HepG2 (cell line): Measurements from ENCODE around the gene PHLDB1. TPM values are rescaled to one million over a fixed set of nuclear protein-coding genes. Genes with fewer than 3 reads are reported as not detected.
A peak's percentile ranks its signal among the peaks of the same experiment; 100 is the strongest.
"Not testable (repeated sequence)": the region's sequence is repeated elsewhere in the genome, so short reads cannot be mapped to it uniquely, and the experiment has no call there.

Source experiments
- ATAC-seq: fragments of 200-7000 bp; cut with Tn5 transposase; 3 replicates; pipeline ENCODE4 v1.9.1; 2020; ENCODE audit warnings: mild to moderate bottlenecking, moderate library complexity
- BruUV-seq: library from RNA; stranded (reverse); fragments of 400-500 nt; replicated peaks from 2 replicates; lab custom pipeline; 2021; lab: Mats Ljungman, UMichigan
- CTCF ChIA-PET: fragments of 300-600 bp; formaldehyde crosslinking; extraction: SDS; loops from one replicate; lab custom pipeline; 2021; ENCODE audit warnings: low total read pairs, inconsistent platforms, low intra/inter-chr PET ratio; lab: Yijun Ruan, JAX
- POLR2A ChIA-PET: fragments of 350-600 bp; sonication (Branson Sonifier 250); formaldehyde crosslinking; loops from one replicate; lab custom pipeline; 2020; ENCODE audit warnings: antibody characterized with exemption, inconsistent platforms; lab: Yijun Ruan, JAX
- DNase-seq: peaks from one replicate; pipeline ENCODE4 v3.0.0-alpha.2; 2015; ENCODE audit warnings: low spot score
- FAIRE-seq: peaks from 3 replicates; lab custom pipeline; 2011; peaks lifted over from hg19 to GRCh38; lab: Jason Lieb, UNC
- H2AFZ ChIP-seq: one replicate; pipeline ENCODE4 v1.6.1; 2011; ENCODE audit warnings: low read length, inconsistent platforms
- H3K27ac ChIP-seq: fragments of 300-600 bp; 3 replicates; pipeline ENCODE4 v1.8.0; 2011; ENCODE audit warnings: mixed run types, mild to moderate bottlenecking, mixed read lengths, low read length, inconsistent platforms; ENCODE audit not compliant: insufficient read depth; ENCODE audit errors: extremely low read length
- H3K27me3 ChIP-seq, 2 experiments: fragments of 200-600 bp in 1 of 2; 2 replicates in 1 of 2; 3 replicates in 1 of 2; pipeline versions ENCODE4 v1.6.0 to v1.8.0; 2011; ENCODE audit warnings: low read length in 2 of 2, mild to moderate bottlenecking in 2 of 2, moderate library complexity in 2 of 2, inconsistent platforms in 1 of 2; ENCODE audit not compliant: insufficient read depth in 2 of 2, control insufficient read depth in 1 of 2
- H3K36me3 ChIP-seq, 2 experiments: fragments of 200-600 bp in 1 of 2; replicated peaks in 1 of 2; 2 replicates in 1 of 2; 3 replicates in 1 of 2; pipeline versions ENCODE4 v1.5.1 to v1.8.0; 2011; ENCODE audit warnings: low read length in 2 of 2, inconsistent platforms in 1 of 2; ENCODE audit not compliant: insufficient read depth in 2 of 2, control insufficient read depth in 1 of 2
- H3K4me1 ChIP-seq: 2 replicates; pipeline ENCODE4 v1.5.1; 2012; ENCODE audit warnings: low read length, inconsistent platforms; ENCODE audit not compliant: insufficient read depth
- H3K4me2 ChIP-seq: 2 replicates; pipeline ENCODE4 v1.6.0; 2011; ENCODE audit warnings: low read depth, low read length, inconsistent platforms
- H3K4me3 ChIP-seq, 3 experiments: fragments of 200-600 bp in 1 of 3; sonication (generic), shearing (Covaris generic) in 1 of 3; replicated peaks in 1 of 3; 2 replicates each; pipeline ENCODE4 v1.5.1; 2011 to 2016; ENCODE audit warnings: low read length in 3 of 3, inconsistent platforms in 2 of 3, low read depth in 2 of 3, mild to moderate bottlenecking in 2 of 3, control low read depth in 1 of 3, mixed read lengths in 1 of 3; ENCODE audit not compliant: insufficient read depth in 1 of 3
- H3K79me2 ChIP-seq: one replicate; pipeline ENCODE4 v1.6.1; 2011; ENCODE audit warnings: low read length, inconsistent platforms; ENCODE audit not compliant: insufficient read depth
- H3K9ac ChIP-seq: 2 replicates; pipeline ENCODE4 v1.6.0; 2011; ENCODE audit warnings: mild to moderate bottlenecking, low read depth, low read length, inconsistent platforms; ENCODE audit not compliant: insufficient read depth
- H3K9me3 ChIP-seq: 2 replicates; pipeline ENCODE4 v1.5.1; 2012; ENCODE audit warnings: mild to moderate bottlenecking, low read length
- H4K20me1 ChIP-seq: 2 replicates; pipeline ENCODE4 v1.6.0; 2011; ENCODE audit warnings: inconsistent platforms, mild to moderate bottlenecking, low read length, moderate library complexity; ENCODE audit not compliant: insufficient read depth
- BCL6 ChIP-seq: IDR thresholded peaks from 2 replicates; pipeline ENCODE4 v1.6.1; 2016; ENCODE audit warnings: missing genetic modification reagents, missing compliant biosample characterization
- GFI1 ChIP-seq: sonication (generic); formaldehyde crosslinking; IDR thresholded peaks from 2 replicates; pipeline ENCODE4 v1.5.0; 2020; ENCODE audit warnings: missing genetic modification reagents, mild to moderate bottlenecking, borderline replicate concordance
- HMGXB4 ChIP-seq, 2 experiments: sonication (generic) in 1 of 2; formaldehyde crosslinking in 1 of 2; IDR thresholded peaks; 2 replicates each; pipeline versions ENCODE4 v1.4.0 to v1.6.1; 2018 to 2020; ENCODE audit warnings: missing genetic modification reagents in 2 of 2, borderline replicate concordance in 1 of 2, low read depth in 1 of 2, mild to moderate bottlenecking in 1 of 2, missing biosample characterization in 1 of 2
- MED1 ChIP-seq: sonication (generic); formaldehyde crosslinking; IDR thresholded peaks from 2 replicates; pipeline ENCODE4 v1.4.0; 2020; ENCODE audit warnings: missing genetic modification reagents
- POGZ ChIP-seq: sonication (generic); formaldehyde crosslinking; IDR thresholded peaks from 2 replicates; pipeline ENCODE4 v1.4.0; 2020; ENCODE audit warnings: mild to moderate bottlenecking, missing genetic modification reagents
- RAD21 ChIP-seq: fragments of 450-650 bp; formaldehyde crosslinking; IDR thresholded peaks from 2 replicates; pipeline ENCODE4 v1.5.0; 2020; ENCODE audit warnings: mild to moderate bottlenecking
- SALL1 ChIP-seq: sonication (generic); formaldehyde crosslinking; IDR thresholded peaks from 2 replicates; pipeline ENCODE4 v1.8.0; 2022; ENCODE audit warnings: mild to moderate bottlenecking, missing genetic modification reagents
- TEAD3 ChIP-seq: optimal IDR thresholded peaks from 2 replicates; pipeline ENCODE3; 2016; ENCODE audit warnings: borderline replicate concordance
- TGIF2 ChIP-seq: IDR thresholded peaks from 2 replicates; pipeline ENCODE4 v1.6.1; 2016; ENCODE audit warnings: control low read depth, missing compliant biosample characterization
- ZFY ChIP-seq: sonication (generic); formaldehyde crosslinking; IDR thresholded peaks from 2 replicates; pipeline ENCODE4 v1.4.0; 2020; ENCODE audit warnings: missing genetic modification reagents
- ZNF121 ChIP-seq: sonication (generic); formaldehyde crosslinking; IDR thresholded peaks from 2 replicates; pipeline ENCODE4 v1.5.0; 2020; ENCODE audit warnings: mild to moderate bottlenecking, missing genetic modification reagents
- ZNF777 ChIP-seq: sonication (generic); formaldehyde crosslinking; IDR thresholded peaks from 2 replicates; pipeline ENCODE4 v1.4.0; 2020; ENCODE audit warnings: missing genetic modification reagents
- ZSCAN31 ChIP-seq: sonication (generic); formaldehyde crosslinking; IDR thresholded peaks from 2 replicates; pipeline ENCODE4 v1.5.0; 2020; ENCODE audit warnings: low read depth, mild to moderate bottlenecking, missing genetic modification reagents
- WGBS: methylation state at CpG from one replicate; pipeline ENCODE4 v1.1.6; 2017; ENCODE audit warnings: low lambda C conversion rate; 5-methylcytosine and 5-hydroxymethylcytosine counted together
- in situ Hi-C: cut with HindIII; loops from 2 replicates; pipeline ENCODE4 v1.10.0; 2017; ENCODE audit warnings: low pct_unique_long_range_greater_than_20kb; ENCODE audit not compliant: extremely low pct_ligation_motif_present
- intact Hi-C: fragments of 100-400 bp; cut with micrococcal nuclease; formaldehyde crosslinking; loops from one replicate; pipeline ENCODE4 v1.10.0; 2022; ENCODE audit not compliant: unreplicated experiment
- polyA plus RNA-seq, 8 experiments: library from polyadenylated mRNA; depleted of rRNA in 3 of 8; stranded (reverse) in 7 of 8; unstranded in 1 of 8; fragments of >200 nt; fragmentation: Illumina TruSeq in 4 of 8; extraction: Trizol in 4 of 8; gene quantifications; 2 replicates each; pipeline versions ENCODE4 v1.2.1 to v1.2.3, GENCODE V29; 2011 to 2016; ENCODE audit warnings: low read depth in 4 of 8, missing spikeins in 1 of 8, mixed read lengths in 1 of 8; ENCODE audit not compliant: insufficient read depth in 1 of 8
- total RNA-seq, 5 experiments: library from RNA; depleted of rRNA; stranded (reverse); fragments of >200 nt; fragmentation: Illumina TruSeq; extraction: Trizol; gene quantifications; 2 replicates each; pipeline ENCODE4 v1.2.3, GENCODE V29; 2016; ENCODE audit warnings: low read depth in 1 of 5
- TF ChIP-seq, protein P1 (sequence below): sonication (generic); formaldehyde crosslinking; IDR thresholded peaks from 2 replicates; pipeline ENCODE4 v1.5.1; 2020; ENCODE audit warnings: mild to moderate bottlenecking, missing genetic modification reagents, moderate library complexity
- TF ChIP-seq, protein P2 (sequence below): IDR thresholded peaks from 2 replicates; pipeline ENCODE4 v1.6.1; 2016; ENCODE audit warnings: mild to moderate bottlenecking

Gene PHLDB1
- total and polyA plus RNA-seq, 2 of the 13 experiments (the other 11 are each of a cell fraction or from before 2014, with no cell fraction given), result 13.8 to 14.2 TPM

GRCh38 chr11:118678908-118679307 lies 71.5 kb downstream of the PHLDB1 start:
- TSS peak; percentile 77 for BruUV-seq
- 0% methylated on average over 4 of the region's 11 CpGs for WGBS
- Histone ChIP-seq H3K4me3 (peak overlapping the region; percentile 40 to 73 (median 61); a peak in 5 of 6 replicates), H2AFZ (peak overlapping the region; percentile 75), H3K4me1 (peaks cover 38% of the 10 kb centered on the region), H3K9ac (peak overlapping the region; percentile 59; the same call in 1 of the 2 replicates), H3K4me2 (peak overlapping the region; percentile 96)
- FAIRE-seq (peak; percentile 75), DNase-seq (peak; percentile 71), ATAC-seq (peak; percentile 95)
- in situ Hi-C loops, H3K36me3 ChIP-seq, H4K20me1 ChIP-seq, H3K9me3 ChIP-seq, H3K79me2 ChIP-seq, H3K27ac ChIP-seq, H3K27me3 ChIP-seq: not testable (repeated sequence)
- POLR2A ChIA-PET, result interaction anchor here (1.0 to 3.0 kb wide), 7 partner anchors 9 to 114 kb away, joined by 3 to 14 read pairs (median 4); partner anchors contain the start of genes DDX6 and PHLDB1
- intact Hi-C loops, result loop anchor here (1.0 kb wide), 1 partner anchor 11 kb away; no protein-coding TSS in a partner anchor
- CTCF ChIA-PET, result interaction anchor here (0.8 to 1.9 kb wide), 3 partner anchors 11 to 278 kb away, joined by 3 to 7 read pairs (median 5); no protein-coding TSS in a partner anchor
- TF ChIP-seq ZSCAN31 (CRISPR knock-in tag) (peak; percentile 59; the same call in 1 of the 2 replicates), ZNF777 (peak; percentile 32; the same call in 1 of the 2 replicates), GFI1 (CRISPR knock-in tag) (0 out of 2 replicates have a peak, but pooled peaks have one; percentile 22), BCL6 (0 out of 2 replicates have a peak, but pooled peaks have one; percentile 11), POGZ (0 out of 2 replicates have a peak, but pooled peaks have one; percentile 4), TEAD3 (CRISPR knock-in tag) (peak; percentile 57), SALL1 (peak; percentile 20; the same call in 1 of the 2 replicates), RAD21 (CRISPR knock-in tag) (peak; percentile 31; the same call in 1 of the 2 replicates), ZNF121 (CRISPR knock-in tag) (0 out of 2 replicates have a peak, but pooled peaks have one; percentile 51), HMGXB4 (CRISPR knock-in tag; IDR thresholded peaks at IDR 0.05; ENCODE audit: borderline replicate concordance in 1 of 2, low read depth in 1 of 2) (0 out of 4 replicates have a peak, but pooled peaks of 1 of the 2 experiments have one; percentile 38), TGIF2 (CRISPR knock-in tag) (0 out of 2 replicates have a peak, but pooled peaks have one; percentile 7), ZFY (CRISPR knock-in tag) (0 out of 2 replicates have a peak, but pooled peaks have one; percentile 15), MED1 (CRISPR knock-in tag) (peak; percentile 23; the same call in 1 of the 2 replicates)
- TF ChIP-seq, protein P1, sequence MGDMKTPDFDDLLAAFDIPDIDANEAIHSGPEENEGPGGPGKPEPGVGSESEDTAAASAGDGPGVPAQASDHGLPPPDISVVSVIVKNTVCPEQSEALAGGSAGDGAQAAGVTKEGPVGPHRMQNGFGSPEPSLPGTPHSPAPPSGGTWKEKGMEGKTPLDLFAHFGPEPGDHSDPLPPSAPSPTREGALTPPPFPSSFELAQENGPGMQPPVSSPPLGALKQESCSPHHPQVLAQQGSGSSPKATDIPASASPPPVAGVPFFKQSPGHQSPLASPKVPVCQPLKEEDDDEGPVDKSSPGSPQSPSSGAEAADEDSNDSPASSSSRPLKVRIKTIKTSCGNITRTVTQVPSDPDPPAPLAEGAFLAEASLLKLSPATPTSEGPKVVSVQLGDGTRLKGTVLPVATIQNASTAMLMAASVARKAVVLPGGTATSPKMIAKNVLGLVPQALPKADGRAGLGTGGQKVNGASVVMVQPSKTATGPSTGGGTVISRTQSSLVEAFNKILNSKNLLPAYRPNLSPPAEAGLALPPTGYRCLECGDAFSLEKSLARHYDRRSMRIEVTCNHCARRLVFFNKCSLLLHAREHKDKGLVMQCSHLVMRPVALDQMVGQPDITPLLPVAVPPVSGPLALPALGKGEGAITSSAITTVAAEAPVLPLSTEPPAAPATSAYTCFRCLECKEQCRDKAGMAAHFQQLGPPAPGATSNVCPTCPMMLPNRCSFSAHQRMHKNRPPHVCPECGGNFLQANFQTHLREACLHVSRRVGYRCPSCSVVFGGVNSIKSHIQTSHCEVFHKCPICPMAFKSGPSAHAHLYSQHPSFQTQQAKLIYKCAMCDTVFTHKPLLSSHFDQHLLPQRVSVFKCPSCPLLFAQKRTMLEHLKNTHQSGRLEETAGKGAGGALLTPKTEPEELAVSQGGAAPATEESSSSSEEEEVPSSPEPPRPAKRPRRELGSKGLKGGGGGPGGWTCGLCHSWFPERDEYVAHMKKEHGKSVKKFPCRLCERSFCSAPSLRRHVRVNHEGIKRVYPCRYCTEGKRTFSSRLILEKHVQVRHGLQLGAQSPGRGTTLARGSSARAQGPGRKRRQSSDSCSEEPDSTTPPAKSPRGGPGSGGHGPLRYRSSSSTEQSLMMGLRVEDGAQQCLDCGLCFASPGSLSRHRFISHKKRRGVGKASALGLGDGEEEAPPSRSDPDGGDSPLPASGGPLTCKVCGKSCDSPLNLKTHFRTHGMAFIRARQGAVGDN (CRISPR knock-in tag), result peak; percentile 42; the same call in 1 of the 2 replicates
- TF ChIP-seq, protein P2, sequence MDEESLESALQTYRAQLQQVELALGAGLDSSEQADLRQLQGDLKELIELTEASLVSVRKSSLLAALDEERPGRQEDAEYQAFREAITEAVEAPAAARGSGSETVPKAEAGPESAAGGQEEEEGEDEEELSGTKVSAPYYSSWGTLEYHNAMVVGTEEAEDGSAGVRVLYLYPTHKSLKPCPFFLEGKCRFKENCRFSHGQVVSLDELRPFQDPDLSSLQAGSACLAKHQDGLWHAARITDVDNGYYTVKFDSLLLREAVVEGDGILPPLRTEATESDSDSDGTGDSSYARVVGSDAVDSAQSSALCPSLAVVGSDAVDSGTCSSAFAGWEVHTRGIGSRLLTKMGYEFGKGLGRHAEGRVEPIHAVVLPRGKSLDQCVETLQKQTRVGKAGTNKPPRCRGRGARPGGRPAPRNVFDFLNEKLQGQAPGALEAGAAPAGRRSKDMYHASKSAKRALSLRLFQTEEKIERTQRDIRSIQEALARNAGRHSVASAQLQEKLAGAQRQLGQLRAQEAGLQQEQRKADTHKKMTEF (CRISPR knock-in tag), result peak; percentile 34; the same call in 1 of the 2 replicates
